Prostate gland (tissue), 2 donors: ENCODE measurements around the gene HOMEZ. TPM values are rescaled to one million over a fixed set of nuclear protein-coding genes. Genes with fewer than 3 reads are reported as not detected.

Source experiments
- DNase-seq: peaks from one replicate; pipeline ENCODE4 v3.0.0-alpha.2; 2019; ENCODE audit warnings: low spot score
- H3K27ac ChIP-seq, 2 donors: fragments of 200-600 bp; sonication (generic); 2 replicates each; pipeline ENCODE4 v1.5.1; 2017 to 2019
- H3K27me3 ChIP-seq: fragments of 200-600 bp; sonication (generic); replicated peaks from 2 replicates; pipeline ENCODE4 v1.5.1; 2019; ENCODE audit not compliant: insufficient read depth
- H3K36me3 ChIP-seq, 2 donors: fragments of 200-600 bp; sonication (generic); 1 replicate in 1 of 2; 2 replicates in 1 of 2; pipeline versions ENCODE4 v1.5.1 to v1.8.1; 2017 to 2019
- H3K4me1 ChIP-seq: fragments of 200-600 bp; sonication (generic); replicated peaks from 2 replicates; pipeline ENCODE4 v1.5.1; 2019
- H3K4me3 ChIP-seq, 2 donors: fragments of 200-600 bp; sonication (generic); 2 replicates each; pipeline ENCODE4 v1.5.1; 2017 to 2019
- H3K9me3 ChIP-seq: fragments of 200-600 bp; sonication (generic); 2 replicates; pipeline ENCODE4 v1.5.1; 2017
- POLR2A ChIP-seq: fragments of 450-650 bp; IDR thresholded peaks from one replicate; pipeline ENCODE4 v1.6.1; 2016; ENCODE audit warnings: antibody characterized with exemption, mild to moderate bottlenecking
- POLR2AphosphoS5 ChIP-seq: sonication (generic); formaldehyde crosslinking; IDR thresholded peaks from one replicate; pipeline ENCODE4 v1.6.1; 2017; ENCODE audit warnings: antibody characterized with exemption
- WGBS: methylation state at CpG from one replicate; pipeline ENCODE4 v1.1.5; 2018; 5-methylcytosine and 5-hydroxymethylcytosine counted together
- intact Hi-C: fragments of 100-400 bp; cut with DNase I; formaldehyde crosslinking; loops from one replicate; pipeline ENCODE4 v1.14.2; 2022
- total RNA-seq, 2 donors: library from RNA; depleted of rRNA; stranded (reverse); fragments of >200 nt; gene quantifications; one replicate each; pipeline ENCODE4 v1.1.0, GENCODE V29; 2016
- TF ChIP-seq, protein P1 (sequence below), 4 experiments: fragments of 200-600 bp in 2 of 4; fragments of 450-650 bp in 2 of 4; sonication (generic) in 2 of 4; IDR thresholded peaks; 1 replicate in 3 of 4; 2 replicates in 1 of 4; pipeline ENCODE4 v1.5.1; 2016 to 2019; ENCODE audit warnings: antibody characterized with exemption in 4 of 4, mild to moderate bottlenecking in 2 of 4, moderate library complexity in 2 of 4

The HOMEZ gene
- total RNA-seq, 2 donors from 2014 or later = 15.3 to 22.0 TPM

DNA sequence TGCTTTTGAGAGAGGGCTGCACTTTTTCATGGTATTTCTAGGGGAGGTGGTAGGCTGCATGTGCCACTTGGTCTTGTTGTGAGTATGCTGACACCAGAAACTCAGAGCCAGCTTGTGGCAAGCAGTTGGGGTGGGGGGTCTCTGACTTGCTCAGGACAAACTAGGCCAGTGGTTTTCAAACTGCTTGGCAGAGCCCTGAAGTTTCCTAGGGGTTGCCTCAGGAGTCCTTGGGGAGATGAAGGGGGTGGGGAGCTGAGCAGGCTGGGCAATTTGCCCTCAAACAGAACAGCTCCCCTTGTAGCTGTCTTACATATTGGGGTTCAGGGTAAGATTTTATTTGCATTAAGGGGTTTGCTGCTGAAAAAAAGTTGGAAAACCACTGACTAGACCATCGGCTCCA lies 24.6 kb upstream of the HOMEZ start:
- DNase-seq = no peak
- no peaks in the 10 kb centered on the region for H3K27me3 ChIP-seq
- intact Hi-C loops = no loop called here
- WGBS = 100% methylated on average over 1 of the region's 1 CpG
- H3K4me1 ChIP-seq = peaks cover 12% of the 10 kb centered on the region
- no peak overlapping the region for H3K27ac ChIP-seq
- no peaks in the 10 kb centered on the region for H3K9me3 ChIP-seq
- H3K4me3 ChIP-seq = no peak overlapping the region
- no peaks in the 10 kb centered on the region for H3K36me3 ChIP-seq
- TF ChIP-seq POLR2AphosphoS5 (no peak), POLR2A (no peak)
- TF ChIP-seq, protein P1, sequence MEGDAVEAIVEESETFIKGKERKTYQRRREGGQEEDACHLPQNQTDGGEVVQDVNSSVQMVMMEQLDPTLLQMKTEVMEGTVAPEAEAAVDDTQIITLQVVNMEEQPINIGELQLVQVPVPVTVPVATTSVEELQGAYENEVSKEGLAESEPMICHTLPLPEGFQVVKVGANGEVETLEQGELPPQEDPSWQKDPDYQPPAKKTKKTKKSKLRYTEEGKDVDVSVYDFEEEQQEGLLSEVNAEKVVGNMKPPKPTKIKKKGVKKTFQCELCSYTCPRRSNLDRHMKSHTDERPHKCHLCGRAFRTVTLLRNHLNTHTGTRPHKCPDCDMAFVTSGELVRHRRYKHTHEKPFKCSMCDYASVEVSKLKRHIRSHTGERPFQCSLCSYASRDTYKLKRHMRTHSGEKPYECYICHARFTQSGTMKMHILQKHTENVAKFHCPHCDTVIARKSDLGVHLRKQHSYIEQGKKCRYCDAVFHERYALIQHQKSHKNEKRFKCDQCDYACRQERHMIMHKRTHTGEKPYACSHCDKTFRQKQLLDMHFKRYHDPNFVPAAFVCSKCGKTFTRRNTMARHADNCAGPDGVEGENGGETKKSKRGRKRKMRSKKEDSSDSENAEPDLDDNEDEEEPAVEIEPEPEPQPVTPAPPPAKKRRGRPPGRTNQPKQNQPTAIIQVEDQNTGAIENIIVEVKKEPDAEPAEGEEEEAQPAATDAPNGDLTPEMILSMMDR (IDR thresholded peaks at IDR 0.05) = no peak

- no peak for TF ChIP-seq POLR2A
- TF ChIP-seq, protein P1 (IDR thresholded peaks at IDR 0.05) = no peak
- no peak for TF ChIP-seq POLR2AphosphoS5
- no peaks in the 10 kb centered on the region for H3K9me3 ChIP-seq
- no peaks in the 10 kb centered on the region for H3K36me3 ChIP-seq
- 78% methylated on average over 17 of the region's 17 CpGs for WGBS
- DNase-seq = no peak
- no peak overlapping the region for H3K4me3 ChIP-seq
- H3K27ac ChIP-seq = no peak overlapping the region
- intact Hi-C loops = loop anchor here (10.0 kb wide), 1 partner anchor 184 kb away; no protein-coding TSS in a partner anchor
- peaks cover 12% of the 10 kb centered on the region for H3K4me1 ChIP-seq
- no peaks in the 10 kb centered on the region for H3K27me3 ChIP-seq
Measured at GRCh38 chr14:23308721-23309445, 23.0 kb upstream of the HOMEZ start.

GRCh38 chr14:23307687-23308644 lies 22.0 kb upstream of the HOMEZ start:
- WGBS = 80% methylated on average over 22 of the region's 22 CpGs
- Histone ChIP-seq H3K36me3 (no peaks in the 10 kb centered on the region), H3K4me1 (peaks cover 12% of the 10 kb centered on the region), H3K9me3 (no peaks in the 10 kb centered on the region), H3K27ac (peak overlapping the region; percentile 85 to 87), H3K4me3 (peak overlapping the region; percentile 52 to 62), H3K27me3 (no peaks in the 10 kb centered on the region)
- no peak for DNase-seq
- no peak for TF ChIP-seq POLR2AphosphoS5
- TF ChIP-seq POLR2A = no peak
- TF ChIP-seq, protein P1 (IDR thresholded peaks at IDR 0.05) = no peak
- intact Hi-C loops = loop anchor here (2.0 to 10.0 kb wide), 2 partner anchors 13 to 183 kb away; partner anchors contain the start of gene PABPN1

DNA sequence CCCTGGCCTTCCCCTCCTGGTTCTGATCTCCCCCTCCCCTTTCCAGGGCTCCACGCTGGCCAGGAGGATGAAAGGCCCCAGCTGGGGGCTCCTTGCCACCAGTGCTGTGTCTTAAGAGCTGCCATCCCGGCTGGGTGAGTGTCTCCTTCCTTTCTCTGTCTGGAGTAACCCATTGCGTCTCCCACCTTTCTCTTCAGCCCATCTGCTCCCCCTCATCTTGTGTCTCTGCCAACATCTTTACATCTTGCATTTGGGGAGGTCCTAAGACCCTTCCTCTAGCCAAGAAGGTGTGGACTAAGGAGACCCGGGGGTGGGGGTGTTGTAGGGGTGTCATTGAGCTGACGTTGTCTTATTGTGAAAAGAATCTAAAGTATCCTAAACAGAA lies 21.2 kb upstream of the HOMEZ start:
- no peak for DNase-seq
- Histone ChIP-seq H3K9me3 (no peaks in the 10 kb centered on the region), H3K27me3 (no peaks in the 10 kb centered on the region), H3K4me1 (peaks cover 12% of the 10 kb centered on the region), H3K27ac (peak overlapping the region; percentile 85 to 87), H3K4me3 (peak overlapping the region; percentile 52 to 62), H3K36me3 (no peaks in the 10 kb centered on the region)
- intact Hi-C loops = loop anchor here (2.0 to 10.0 kb wide), 2 partner anchors 14 to 182 kb away; partner anchors contain the start of gene PABPN1
- TF ChIP-seq POLR2AphosphoS5 = no peak
- no peak for TF ChIP-seq POLR2A
- TF ChIP-seq, protein P1 (IDR thresholded peaks at IDR 0.05) = no peak
- WGBS = 8% methylated on average over 5 of the region's 5 CpGs
